Uterus (tissue), 4 donors: ENCODE measurements around the gene CHD8. TPM values are rescaled to one million over a fixed set of nuclear protein-coding genes. Genes with fewer than 3 reads are reported as not detected.

ENCODE experiments used
- DNase-seq, 2 donors: peaks; one replicate each; pipeline ENCODE4 v3.0.0-alpha.2; 2019 to 2020
- H3K27ac ChIP-seq, 2 donors: fragments of 200-600 bp; sonication (generic); 1 replicate in 1 of 2; 2 replicates in 1 of 2; pipeline ENCODE4 v1.5.1; 2016 to 2018
- H3K27me3 ChIP-seq, 2 donors: fragments of 200-600 bp; sonication (generic); one replicate each; pipeline ENCODE4 v1.5.1; 2018 to 2019; ENCODE audit warnings: control low read depth in 1 of 2
- H3K36me3 ChIP-seq, 2 donors: fragments of 200-600 bp; sonication (generic); one replicate each; pipeline ENCODE4 v1.5.1; 2019; ENCODE audit warnings: control low read depth in 1 of 2
- H3K4me1 ChIP-seq, 2 donors: fragments of 200-600 bp; sonication (generic); one replicate each; pipeline ENCODE4 v1.5.1; 2018 to 2019; ENCODE audit warnings: control low read depth in 1 of 2
- H3K4me3 ChIP-seq, 2 donors: fragments of 200-600 bp; sonication (generic); 1 replicate in 1 of 2; 2 replicates in 1 of 2; pipeline ENCODE4 v1.5.1; 2018 to 2019; ENCODE audit warnings: mild to moderate bottlenecking in 1 of 2
- H3K9me3 ChIP-seq, 2 donors: fragments of 200-600 bp; sonication (generic); one replicate each; pipeline ENCODE4 v1.5.1; 2019; ENCODE audit warnings: control low read depth in 1 of 2
- POLR2A ChIP-seq, 2 donors: fragments of 450-650 bp; IDR thresholded peaks; one replicate each; pipeline ENCODE4 v1.6.1; 2016; ENCODE audit warnings: antibody characterized with exemption in 2 of 2, mild to moderate bottlenecking in 1 of 2, moderate library complexity in 1 of 2
- intact Hi-C: fragments of 100-400 bp; cut with DNase I; formaldehyde crosslinking; loops from one replicate; pipeline ENCODE4 v1.15.1; 2023; ENCODE audit warnings: low total_unique reads
- total RNA-seq, 4 donors: library from RNA; depleted of rRNA in 3 of 4; stranded (reverse); fragments of >200 nt in 3 of 4; gene quantifications; one replicate each; pipeline versions ENCODE4 v1.1.0 to v1.2.4, GENCODE V29; 2014 to 2023
- TF ChIP-seq, protein P1 (sequence below), 4 experiments: fragments of 200-600 bp in 2 of 4; fragments of 450-650 bp in 2 of 4; sonication (generic) in 2 of 4; IDR thresholded peaks; one replicate each; pipeline ENCODE4 v1.5.1; 2016 to 2019; ENCODE audit warnings: antibody characterized with exemption in 4 of 4, mild to moderate bottlenecking in 2 of 4, moderate library complexity in 1 of 4
- donor health status: DM: yes; HTN: yes; CAD: no.

Gene CHD8
- total RNA-seq, 4 donors from 2014 or later = 21.8 to 95.1 (median 48.8) TPM

DNA sequence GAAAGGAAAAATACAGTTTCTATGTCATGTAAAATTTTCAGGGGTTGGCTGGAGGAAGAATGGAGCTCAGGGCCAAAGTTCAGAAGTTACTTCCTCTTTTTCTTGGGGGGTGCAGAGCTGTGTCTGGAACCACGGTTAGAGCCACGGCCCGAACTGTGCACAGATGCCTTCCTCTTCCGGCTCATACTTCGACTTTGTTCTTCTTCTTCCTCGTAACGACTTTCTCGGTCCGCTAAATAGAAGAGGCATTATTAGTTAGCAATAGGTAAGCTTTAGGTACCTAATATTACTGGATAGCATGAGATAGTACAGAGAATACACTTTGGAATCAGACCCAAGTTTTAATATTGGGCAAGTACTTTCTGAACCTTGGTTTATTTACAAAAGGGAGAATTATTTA is 103.3 kb downstream of the CHD8 start:
- intact Hi-C loops = no loop called here

DNA sequence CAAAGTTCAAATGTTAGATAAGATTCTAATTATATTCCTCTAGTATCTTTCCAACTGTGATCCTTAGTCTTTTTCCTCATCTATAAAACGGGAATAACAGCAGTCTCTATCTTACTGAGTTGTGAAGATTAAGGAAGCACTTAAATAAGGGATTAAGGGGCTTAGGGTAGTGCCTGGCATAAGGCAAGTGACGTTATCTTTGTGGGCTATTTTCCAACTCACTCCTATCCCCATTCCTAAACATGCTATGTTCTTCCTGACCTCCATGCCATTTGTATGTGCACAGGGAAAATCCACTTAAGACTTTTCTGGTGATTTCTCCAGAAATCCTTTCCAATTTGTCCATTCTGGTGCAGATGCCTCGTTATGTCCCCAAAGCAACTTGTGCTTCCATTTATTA is 105.4 kb downstream of the CHD8 start:
- Histone ChIP-seq H3K9me3 (no peaks in the 10 kb centered on the region), H3K27ac (no peak overlapping the region), H3K27me3 (no peaks in the 10 kb centered on the region), H3K4me3 (no peak overlapping the region), H3K36me3 (peaks cover 0 to 3% of the 10 kb centered on the region in 2 donors), H3K4me1 (no peaks in the 10 kb centered on the region)
- DNase-seq = no peak
- TF ChIP-seq, protein P1, sequence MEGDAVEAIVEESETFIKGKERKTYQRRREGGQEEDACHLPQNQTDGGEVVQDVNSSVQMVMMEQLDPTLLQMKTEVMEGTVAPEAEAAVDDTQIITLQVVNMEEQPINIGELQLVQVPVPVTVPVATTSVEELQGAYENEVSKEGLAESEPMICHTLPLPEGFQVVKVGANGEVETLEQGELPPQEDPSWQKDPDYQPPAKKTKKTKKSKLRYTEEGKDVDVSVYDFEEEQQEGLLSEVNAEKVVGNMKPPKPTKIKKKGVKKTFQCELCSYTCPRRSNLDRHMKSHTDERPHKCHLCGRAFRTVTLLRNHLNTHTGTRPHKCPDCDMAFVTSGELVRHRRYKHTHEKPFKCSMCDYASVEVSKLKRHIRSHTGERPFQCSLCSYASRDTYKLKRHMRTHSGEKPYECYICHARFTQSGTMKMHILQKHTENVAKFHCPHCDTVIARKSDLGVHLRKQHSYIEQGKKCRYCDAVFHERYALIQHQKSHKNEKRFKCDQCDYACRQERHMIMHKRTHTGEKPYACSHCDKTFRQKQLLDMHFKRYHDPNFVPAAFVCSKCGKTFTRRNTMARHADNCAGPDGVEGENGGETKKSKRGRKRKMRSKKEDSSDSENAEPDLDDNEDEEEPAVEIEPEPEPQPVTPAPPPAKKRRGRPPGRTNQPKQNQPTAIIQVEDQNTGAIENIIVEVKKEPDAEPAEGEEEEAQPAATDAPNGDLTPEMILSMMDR (IDR thresholded peaks at IDR 0.05) = no peak
- TF ChIP-seq POLR2A (IDR thresholded peaks at IDR 0.05) = no peak
- intact Hi-C loops = no loop called here

More for the DNA sequence above, 103.3 kb downstream of the CHD8 start:
- Histone ChIP-seq H3K27ac (no peak overlapping the region), H3K36me3 (peaks cover 0 to 3% of the 10 kb centered on the region in 2 donors), H3K27me3 (no peaks in the 10 kb centered on the region), H3K9me3 (no peaks in the 10 kb centered on the region), H3K4me3 (no peak overlapping the region), H3K4me1 (no peaks in the 10 kb centered on the region)
- DNase-seq = no peak
- TF ChIP-seq, protein P1 (IDR thresholded peaks at IDR 0.05) = no peak
- no peak for TF ChIP-seq POLR2A (IDR thresholded peaks at IDR 0.05)

DNA sequence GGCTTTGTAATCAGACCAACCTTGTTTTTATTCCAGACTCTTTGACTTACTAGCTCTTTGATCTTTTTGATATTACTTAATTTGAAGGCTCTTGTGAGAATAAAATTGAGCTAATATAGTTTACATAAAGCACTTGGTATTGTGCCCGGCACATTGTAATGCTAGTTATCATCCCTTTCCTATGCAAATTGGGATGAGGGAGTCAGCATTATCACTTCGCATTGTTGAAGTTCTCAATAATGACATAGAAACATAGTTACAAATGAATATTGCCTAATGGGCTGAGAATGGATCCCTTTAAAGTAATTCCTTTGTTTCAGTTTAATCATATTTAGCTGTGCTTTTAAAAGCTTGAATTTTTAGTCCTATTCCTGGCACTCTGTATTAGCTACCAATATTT is 108.7 kb downstream of the CHD8 start:
- Histone ChIP-seq H3K27ac (no peak overlapping the region), H3K4me1 (no peaks in the 10 kb centered on the region), H3K4me3 (no peak overlapping the region), H3K36me3 (no peaks in the 10 kb centered on the region), H3K27me3 (no peaks in the 10 kb centered on the region), H3K9me3 (no peaks in the 10 kb centered on the region)
- TF ChIP-seq, protein P1 (IDR thresholded peaks at IDR 0.05) = no peak
- TF ChIP-seq POLR2A (IDR thresholded peaks at IDR 0.05) = no peak
- no peak for DNase-seq
- intact Hi-C loops = no loop called here

DNA sequence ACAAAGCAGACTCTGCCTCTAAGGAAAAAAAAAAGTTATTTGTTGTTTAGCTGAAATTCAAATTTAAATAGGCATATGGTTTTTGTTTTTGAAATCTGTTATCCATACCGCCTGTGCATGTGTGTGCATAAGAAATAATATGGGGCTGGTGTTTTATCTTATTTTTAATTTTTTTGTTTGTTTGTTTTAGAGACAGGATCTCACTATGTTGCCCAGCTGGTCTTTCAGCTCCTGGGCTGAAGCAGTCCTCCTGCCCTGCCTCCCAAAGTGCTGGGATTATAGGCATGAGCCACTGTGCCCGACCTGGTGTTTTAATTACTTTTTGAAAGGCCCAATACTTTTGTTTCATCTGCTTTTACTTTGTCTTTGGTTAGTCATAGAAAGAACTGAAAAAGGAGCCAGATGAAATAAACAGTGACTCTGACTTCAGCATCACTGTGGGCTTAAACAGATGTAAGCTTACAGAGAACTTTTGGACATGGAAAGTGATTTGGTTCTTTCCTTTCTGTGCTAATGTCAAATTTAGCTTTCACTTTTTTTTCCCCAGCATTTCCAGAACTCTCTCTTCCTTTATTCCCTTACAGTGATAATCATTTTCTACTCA is 109.3 kb downstream of the CHD8 start:
- Histone ChIP-seq H3K4me1 (no peaks in the 10 kb centered on the region), H3K27me3 (no peaks in the 10 kb centered on the region), H3K36me3 (no peaks in the 10 kb centered on the region), H3K4me3 (no peak overlapping the region), H3K9me3 (no peaks in the 10 kb centered on the region), H3K27ac (no peak overlapping the region)
- intact Hi-C loops = no loop called here
- no peak for DNase-seq
- no peak for TF ChIP-seq POLR2A (IDR thresholded peaks at IDR 0.05)
- TF ChIP-seq, protein P1 (IDR thresholded peaks at IDR 0.05) = no peak

DNA sequence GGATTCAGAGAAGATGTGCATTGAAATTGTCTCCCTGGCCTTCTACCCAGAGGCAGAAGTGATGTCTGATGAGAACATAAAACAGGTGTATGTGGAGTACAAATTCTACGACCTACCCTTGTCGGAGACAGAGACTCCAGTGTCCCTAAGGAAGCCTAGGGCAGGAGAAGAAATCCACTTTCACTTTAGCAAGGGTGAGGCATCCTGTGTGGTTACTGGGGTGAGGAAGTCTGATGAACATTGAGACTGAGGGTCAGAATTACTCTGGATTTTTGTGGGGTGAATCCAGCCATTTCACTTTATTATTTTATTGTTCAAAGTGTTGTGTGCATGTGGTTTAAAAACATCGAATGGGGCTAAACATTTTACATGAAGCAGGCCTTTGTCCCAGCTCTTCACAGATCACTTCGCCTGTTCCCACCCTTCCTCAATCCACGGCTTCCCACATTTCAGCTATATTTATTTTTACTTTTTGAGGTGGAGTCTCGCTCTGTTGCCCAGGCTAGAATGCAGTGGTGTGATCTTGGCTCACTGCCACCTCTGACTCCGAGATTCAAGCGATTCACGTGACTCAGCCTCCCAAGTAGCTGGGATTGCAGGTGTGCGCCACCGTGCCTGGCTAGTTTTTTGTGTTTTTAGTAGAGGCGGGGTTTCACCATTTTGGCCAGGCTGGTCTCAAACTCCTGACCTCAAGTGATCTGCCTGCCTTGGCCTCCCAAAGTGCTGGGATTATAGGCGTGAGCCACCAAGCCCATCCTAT is 112.7 kb downstream of the CHD8 start:
- Histone ChIP-seq H3K9me3 (no peaks in the 10 kb centered on the region), H3K27me3 (no peaks in the 10 kb centered on the region), H3K4me1 (no peaks in the 10 kb centered on the region), H3K36me3 (no peaks in the 10 kb centered on the region), H3K4me3 (no peak overlapping the region), H3K27ac (no peak overlapping the region)
- TF ChIP-seq, protein P1 (IDR thresholded peaks at IDR 0.05) = no peak
- no peak for TF ChIP-seq POLR2A (IDR thresholded peaks at IDR 0.05)
- no peak for DNase-seq
- intact Hi-C loops = no loop called here
